ENCODE data around the gene DTX3. TPM values are rescaled to one million over a fixed set of nuclear protein-coding genes. Genes with fewer than 3 reads are reported as not detected.

Gene DTX3
- total and polyA plus RNA-seq, 2 of the 13 experiments (the other 11 are each of a cell fraction or from before 2014, with no cell fraction given): 9.0 to 27.2 TPM

DNA sequence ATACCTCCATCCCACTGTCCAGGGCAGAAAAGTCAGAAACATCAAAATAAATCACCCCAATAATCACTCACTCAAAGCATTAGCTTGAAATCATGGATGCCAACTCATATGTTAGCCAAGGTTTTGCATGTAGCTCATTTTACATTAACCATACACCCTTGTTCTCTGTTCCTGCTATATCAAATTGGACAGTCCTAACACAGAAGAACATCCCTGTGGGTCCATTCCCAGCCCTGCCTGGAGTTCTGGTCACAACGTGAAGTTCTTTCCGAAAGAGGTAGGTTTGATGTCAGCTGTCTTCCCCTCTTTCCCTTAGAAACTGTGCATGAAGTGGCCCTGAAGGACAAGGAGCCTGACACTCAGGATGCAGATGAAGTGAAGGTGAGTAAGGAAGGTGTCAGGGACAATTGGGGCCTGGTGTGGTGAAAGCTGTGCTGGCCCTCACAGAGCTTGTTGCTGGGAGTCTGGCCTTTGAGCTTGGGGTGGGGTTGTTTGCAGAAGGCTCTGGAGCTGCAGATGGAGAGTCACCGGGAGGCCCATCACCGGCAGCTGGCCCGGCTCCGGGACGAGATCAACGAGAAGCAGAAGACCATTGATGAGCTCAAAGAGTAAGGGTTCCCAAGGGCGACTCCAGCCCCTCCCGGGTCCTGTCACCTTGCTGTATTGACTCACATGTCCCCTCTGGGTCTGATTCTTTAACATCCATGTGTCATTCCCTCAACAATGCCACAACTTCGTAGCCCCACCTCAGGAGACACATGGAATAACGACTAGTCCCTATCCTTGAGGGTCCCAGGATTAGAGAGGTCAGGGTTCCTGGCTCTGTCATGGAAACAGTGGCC is 28.6 kb upstream of the DTX3 start (continued):
- TF ChIP-seq KDM2A (CRISPR knock-in tag; IDR thresholded peaks at IDR 0.05; ENCODE audit: borderline replicate concordance, low read depth) (peak; percentile 45; the same call in 1 of the 2 replicates), FOXO1 (CRISPR knock-in tag; IDR thresholded peaks at IDR 0.05) (no peak; the same call in 1 of the 2 replicates), TEAD3 (CRISPR knock-in tag; optimal IDR thresholded peaks at IDR 0.05; ENCODE audit: borderline replicate concordance) (peak; percentile 50), CC2D1A (CRISPR knock-in tag; IDR thresholded peaks at IDR 0.05) (no peak), ZNF564 (CRISPR knock-in tag; IDR thresholded peaks at IDR 0.05) (no peak), ZNF17 (CRISPR knock-in tag; IDR thresholded peaks at IDR 0.05) (no peak), HMG20A (CRISPR knock-in tag; IDR thresholded peaks at IDR 0.05; ENCODE audit: borderline replicate concordance) (0 out of 2 replicates have a peak, but pooled peaks have one; percentile 21), NCOA2 (CRISPR knock-in tag; IDR thresholded peaks at IDR 0.05) (peak; percentile 55; the same call in 1 of the 2 replicates), AHR (CRISPR knock-in tag; IDR thresholded peaks at IDR 0.05) (no peak), HOXD1 (CRISPR knock-in tag; IDR thresholded peaks at IDR 0.05) (no peak), ZNF326 (CRISPR knock-in tag; IDR thresholded peaks at IDR 0.05; ENCODE audit: borderline replicate concordance) (no peak), HOXA5 (CRISPR knock-in tag; IDR thresholded peaks at IDR 0.05) (peak; percentile 66; the same call in 1 of the 2 replicates), ELF3 (CRISPR knock-in tag; IDR thresholded peaks at IDR 0.05) (0 out of 2 replicates have a peak, but pooled peaks have one; percentile 19), ZFP1 (CRISPR knock-in tag; IDR thresholded peaks at IDR 0.05) (peak; percentile 19; the same call in 1 of the 2 replicates), MEIS2 (CRISPR knock-in tag; IDR thresholded peaks at IDR 0.05) (peak; percentile 85; the same call in 1 of the 2 replicates), RAD21 (CRISPR knock-in tag; IDR thresholded peaks at IDR 0.05) (no peak), NR2C2 (CRISPR knock-in tag; IDR thresholded peaks at IDR 0.05; ENCODE audit: borderline replicate concordance) (peak; percentile 46; the same call in 1 of the 2 replicates), NFATC3 (CRISPR knock-in tag; IDR thresholded peaks at IDR 0.05) (no peak), ZNF331 (CRISPR knock-in tag; IDR thresholded peaks at IDR 0.05) (peak; percentile 68; the same call in 1 of the 2 replicates), ZNF451 (CRISPR knock-in tag; IDR thresholded peaks at IDR 0.05) (no peak)
- TF ChIP-seq, protein P1, sequence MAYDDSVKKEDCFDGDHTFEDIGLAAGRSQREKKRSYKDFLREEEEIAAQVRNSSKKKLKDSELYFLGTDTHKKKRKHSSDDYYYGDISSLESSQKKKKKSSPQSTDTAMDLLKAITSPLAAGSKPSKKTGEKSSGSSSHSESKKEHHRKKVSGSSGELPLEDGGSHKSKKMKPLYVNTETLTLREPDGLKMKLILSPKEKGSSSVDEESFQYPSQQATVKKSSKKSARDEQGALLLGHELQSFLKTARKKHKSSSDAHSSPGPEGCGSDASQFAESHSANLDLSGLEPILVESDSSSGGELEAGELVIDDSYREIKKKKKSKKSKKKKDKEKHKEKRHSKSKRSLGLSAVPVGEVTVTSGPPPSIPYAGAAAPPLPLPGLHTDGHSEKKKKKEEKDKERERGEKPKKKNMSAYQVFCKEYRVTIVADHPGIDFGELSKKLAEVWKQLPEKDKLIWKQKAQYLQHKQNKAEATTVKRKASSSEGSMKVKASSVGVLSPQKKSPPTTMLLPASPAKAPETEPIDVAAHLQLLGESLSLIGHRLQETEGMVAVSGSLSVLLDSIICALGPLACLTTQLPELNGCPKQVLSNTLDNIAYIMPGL (CRISPR knock-in tag; IDR thresholded peaks at IDR 0.05; ENCODE audit: borderline replicate concordance in 1 of 2, low read depth in 1 of 2): peak; percentile 35 to 48; a peak in 1 of 4 replicates
- TF ChIP-seq, protein P2, sequence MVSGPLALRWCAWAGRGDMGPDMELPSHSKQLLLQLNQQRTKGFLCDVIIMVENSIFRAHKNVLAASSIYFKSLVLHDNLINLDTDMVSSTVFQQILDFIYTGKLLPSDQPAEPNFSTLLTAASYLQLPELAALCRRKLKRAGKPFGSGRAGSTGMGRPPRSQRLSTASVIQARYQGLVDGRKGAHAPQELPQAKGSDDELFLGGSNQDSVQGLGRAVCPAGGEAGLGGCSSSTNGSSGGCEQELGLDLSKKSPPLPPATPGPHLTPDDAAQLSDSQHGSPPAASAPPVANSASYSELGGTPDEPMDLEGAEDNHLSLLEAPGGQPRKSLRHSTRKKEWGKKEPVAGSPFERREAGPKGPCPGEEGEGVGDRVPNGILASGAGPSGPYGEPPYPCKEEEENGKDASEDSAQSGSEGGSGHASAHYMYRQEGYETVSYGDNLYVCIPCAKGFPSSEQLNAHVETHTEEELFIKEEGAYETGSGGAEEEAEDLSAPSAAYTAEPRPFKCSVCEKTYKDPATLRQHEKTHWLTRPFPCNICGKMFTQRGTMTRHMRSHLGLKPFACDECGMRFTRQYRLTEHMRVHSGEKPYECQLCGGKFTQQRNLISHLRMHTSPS (CRISPR knock-in tag; IDR thresholded peaks at IDR 0.05; ENCODE audit: low read depth): no peak
- TF ChIP-seq, protein P3, sequence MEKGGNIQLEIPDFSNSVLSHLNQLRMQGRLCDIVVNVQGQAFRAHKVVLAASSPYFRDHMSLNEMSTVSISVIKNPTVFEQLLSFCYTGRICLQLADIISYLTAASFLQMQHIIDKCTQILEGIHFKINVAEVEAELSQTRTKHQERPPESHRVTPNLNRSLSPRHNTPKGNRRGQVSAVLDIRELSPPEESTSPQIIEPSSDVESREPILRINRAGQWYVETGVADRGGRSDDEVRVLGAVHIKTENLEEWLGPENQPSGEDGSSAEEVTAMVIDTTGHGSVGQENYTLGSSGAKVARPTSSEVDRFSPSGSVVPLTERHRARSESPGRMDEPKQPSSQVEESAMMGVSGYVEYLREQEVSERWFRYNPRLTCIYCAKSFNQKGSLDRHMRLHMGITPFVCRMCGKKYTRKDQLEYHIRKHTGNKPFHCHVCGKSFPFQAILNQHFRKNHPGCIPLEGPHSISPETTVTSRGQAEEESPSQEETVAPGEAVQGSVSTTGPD (CRISPR knock-in tag; IDR thresholded peaks at IDR 0.05): no peak
- TF ChIP-seq, protein P4, sequence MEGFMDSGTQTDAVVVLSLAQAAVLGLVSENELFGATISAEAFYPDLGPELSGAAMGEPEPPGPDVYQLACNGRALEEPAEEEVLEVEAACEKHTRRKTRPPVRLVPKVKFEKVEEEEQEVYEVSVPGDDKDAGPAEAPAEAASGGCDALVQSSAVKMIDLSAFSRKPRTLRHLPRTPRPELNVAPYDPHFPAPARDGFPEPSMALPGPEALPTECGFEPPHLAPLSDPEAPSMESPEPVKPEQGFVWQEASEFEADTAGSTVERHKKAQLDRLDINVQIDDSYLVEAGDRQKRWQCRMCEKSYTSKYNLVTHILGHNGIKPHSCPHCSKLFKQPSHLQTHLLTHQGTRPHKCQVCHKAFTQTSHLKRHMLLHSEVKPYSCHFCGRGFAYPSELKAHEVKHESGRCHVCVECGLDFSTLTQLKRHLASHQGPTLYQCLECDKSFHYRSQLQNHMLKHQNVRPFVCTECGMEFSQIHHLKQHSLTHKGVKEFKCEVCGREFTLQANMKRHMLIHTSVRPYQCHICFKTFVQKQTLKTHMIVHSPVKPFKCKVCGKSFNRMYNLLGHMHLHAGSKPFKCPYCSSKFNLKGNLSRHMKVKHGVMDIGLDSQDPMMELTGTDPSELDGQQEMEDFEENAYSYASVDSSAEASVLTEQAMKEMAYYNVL (CRISPR knock-in tag; IDR thresholded peaks at IDR 0.05; ENCODE audit: borderline replicate concordance): peak; percentile 57; the same call in 1 of the 2 replicates

Measured in HepG2 (cell line).